Neural crest cell (in vitro differentiated cells): ENCODE results near the gene CDK10. TPM values are rescaled to one million over a fixed set of nuclear protein-coding genes. Genes with fewer than 3 reads are reported as not detected.

Experiments used
- DNase-seq: peaks from one replicate; pipeline ENCODE4 v3.0.0; 2021; ENCODE audit warnings: low read depth, mixed read lengths, low spot score
- H3K27ac Mint-ChIP-seq: one replicate; pipeline ENCODE4 v1.8.0; 2021; ENCODE audit warnings: mild to moderate bottlenecking, mixed read lengths; ENCODE audit not compliant: unreplicated experiment
- H3K27me3 Mint-ChIP-seq: 2 replicates; pipeline ENCODE4 v1.8.0; 2021; ENCODE audit warnings: low read depth, mild to moderate bottlenecking, mixed read lengths
- H3K36me3 Mint-ChIP-seq: 2 replicates; pipeline ENCODE4 v1.8.0; 2021; ENCODE audit warnings: low read depth, mild to moderate bottlenecking, mixed read lengths
- H3K4me1 Mint-ChIP-seq: 2 replicates; pipeline ENCODE4 v1.8.0; 2021; ENCODE audit warnings: mixed read lengths
- H3K4me3 Mint-ChIP-seq: one replicate; pipeline ENCODE4 v1.8.0; 2021; ENCODE audit warnings: mild to moderate bottlenecking, mixed read lengths
- H3K9me3 Mint-ChIP-seq: 2 replicates; pipeline ENCODE4 v1.8.0; 2021; ENCODE audit warnings: mixed read lengths
- CTCF ChIP-seq: fragments of 200-600 bp; sonication (generic); conservative IDR thresholded peaks from 2 replicates; pipeline ENCODE4 v1.5.0; 2021; ENCODE audit warnings: antibody characterized with exemption, mild to moderate bottlenecking
- total RNA-seq: library from RNA; stranded (reverse); gene quantifications from 2 replicates; pipeline ENCODE4 v1.2.1, GENCODE V29; 2021

Gene CDK10
- total RNA-seq, 1 donor from 2014 or later, result 127 TPM

- Mint-ChIP-seq H3K27me3 (no peaks in the 10 kb centered on the region), H3K27ac (no peak overlapping the region), H3K4me1 (peaks cover 7% of the 10 kb centered on the region), H3K9me3 (no peaks in the 10 kb centered on the region), H3K36me3 (peaks cover 18% of the 10 kb centered on the region), H3K4me3 (no peak overlapping the region)
- DNase-seq, result no peak
- TF ChIP-seq CTCF, result no peak
These were observed 47.3 kb downstream of the CDK10 start for GRCh38 chr16:89733792-89734191.

- H3K4me3 Mint-ChIP-seq, result no peak overlapping the region
- TF ChIP-seq CTCF, result no peak
- peaks cover 3% of the 10 kb centered on the region for H3K4me1 Mint-ChIP-seq
- no peaks in the 10 kb centered on the region for H3K27me3 Mint-ChIP-seq
- no peak overlapping the region for H3K27ac Mint-ChIP-seq
- H3K9me3 Mint-ChIP-seq, result no peaks in the 10 kb centered on the region
- peaks cover 14% of the 10 kb centered on the region for H3K36me3 Mint-ChIP-seq
- DNase-seq, result no peak
These were observed 50.1 kb downstream of the CDK10 start for GRCh38 chr16:89736554-89736953.

- TF ChIP-seq CTCF, result no peak
- no peak for DNase-seq
- no peak overlapping the region for H3K27ac Mint-ChIP-seq
- H3K27me3 Mint-ChIP-seq, result no peaks in the 10 kb centered on the region
- no peak overlapping the region for H3K4me3 Mint-ChIP-seq
- H3K36me3 Mint-ChIP-seq, result peaks cover 10% of the 10 kb centered on the region
- no peaks in the 10 kb centered on the region for H3K4me1 Mint-ChIP-seq
- no peaks in the 10 kb centered on the region for H3K9me3 Mint-ChIP-seq
These were observed 51.0 kb downstream of the CDK10 start for GRCh38 chr16:89737341-89738071.

- Mint-ChIP-seq H3K9me3 (no peaks in the 10 kb centered on the region), H3K27ac (no peak overlapping the region), H3K4me3 (no peak overlapping the region), H3K36me3 (peaks cover 10% of the 10 kb centered on the region), H3K4me1 (no peaks in the 10 kb centered on the region), H3K27me3 (no peaks in the 10 kb centered on the region)
- DNase-seq, result no peak
- TF ChIP-seq CTCF, result no peak
These were observed 51.5 kb downstream of the CDK10 start for GRCh38 chr16:89738072-89738377.

- Mint-ChIP-seq H3K4me3 (no peak overlapping the region), H3K4me1 (no peaks in the 10 kb centered on the region), H3K27me3 (no peaks in the 10 kb centered on the region), H3K27ac (no peak overlapping the region), H3K9me3 (no peaks in the 10 kb centered on the region), H3K36me3 (peaks cover 10% of the 10 kb centered on the region)
- no peak for TF ChIP-seq CTCF
- DNase-seq, result no peak
These were observed 52.2 kb downstream of the CDK10 start for GRCh38 chr16:89738538-89739317.
